HCT116 (cell line): ENCODE measurements around the gene RASL11A.

Experiments used
- CBX3 ChIP-seq: IDR thresholded peaks from 2 replicates; pipeline ENCODE4 v1.6.1; 2012; ENCODE audit warnings: low read depth
- CTCF ChIP-seq, 3 experiments: fragments of 200-600 bp in 1 of 3; sonication (generic) in 1 of 3; IDR thresholded peaks in 2 of 3; conservative IDR thresholded peaks in 1 of 3; 2 replicates each; pipeline ENCODE4 v1.5.1; 2012 to 2017; ENCODE audit warnings: low read depth in 2 of 3, low read length in 2 of 3, antibody characterized with exemption in 1 of 3, borderline replicate concordance in 1 of 3, control low read depth in 1 of 3, mild to moderate bottlenecking in 1 of 3, mixed read lengths in 1 of 3, mixed run types in 1 of 3, moderate library complexity in 1 of 3; ENCODE audit not compliant: insufficient read depth in 1 of 3
- EZH2 ChIP-seq: fragments of 200-600 bp; sonication (generic); IDR thresholded peaks from 2 replicates; pipeline ENCODE4 v1.6.1; 2017; ENCODE audit warnings: antibody characterized with exemption, mixed run types
- POLR2A ChIP-seq: IDR thresholded peaks from 2 replicates; pipeline ENCODE4 v1.7.0; 2011; ENCODE audit warnings: borderline replicate concordance; ENCODE audit not compliant: insufficient read depth, insufficient read length; ENCODE audit errors: extremely low read depth
- POLR2AphosphoS5 ChIP-seq: IDR thresholded peaks from 2 replicates; pipeline ENCODE4 v1.6.1; 2011; ENCODE audit warnings: mild to moderate bottlenecking, low read depth, low read length, moderate library complexity
- YY1 ChIP-seq: IDR thresholded peaks from 2 replicates; pipeline ENCODE4 v1.6.1; 2011; ENCODE audit warnings: low read length, low read depth, moderate library complexity, mild to moderate bottlenecking; ENCODE audit not compliant: insufficient replicate concordance; ENCODE audit errors: extremely low read depth
- TF ChIP-seq, protein P1 (sequence below): IDR thresholded peaks from 2 replicates; pipeline ENCODE4 v1.6.1; 2012
- TF ChIP-seq, protein P2 (sequence below): IDR thresholded peaks from 2 replicates; pipeline ENCODE4 v1.6.1; 2012
- TF ChIP-seq, protein P3 (sequence below): IDR thresholded peaks from 2 replicates; pipeline ENCODE4 v1.6.1; 2011; ENCODE audit warnings: mild to moderate bottlenecking, low read length, moderate library complexity; ENCODE audit not compliant: insufficient replicate concordance; ENCODE audit errors: extremely low read depth

DNA sequence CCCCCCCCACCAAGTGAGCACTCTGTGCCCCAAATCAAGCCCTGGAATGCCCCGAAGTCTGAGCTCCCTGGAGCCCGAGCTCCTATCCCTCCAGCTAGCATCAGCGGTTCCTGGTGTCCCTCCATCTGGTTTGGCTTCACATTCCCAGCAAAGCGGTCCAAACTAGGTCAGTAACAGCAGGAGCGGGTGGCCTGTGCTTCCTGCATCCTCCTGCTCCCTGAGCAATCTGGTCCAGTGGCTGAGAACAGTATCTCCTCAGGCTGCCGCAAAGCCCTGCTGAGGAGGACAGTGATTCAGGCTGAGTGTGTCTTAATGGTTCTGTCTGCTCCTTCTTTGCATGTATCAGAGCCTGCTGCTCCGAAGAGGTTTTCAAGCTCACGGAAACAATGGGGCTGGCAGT is 25.9 kb downstream of the RASL11A start:
- no peak for TF ChIP-seq YY1
- TF ChIP-seq CTCF (IDR thresholded peaks at IDR 0.05 in 2 of 3, conservative IDR thresholded peaks at IDR 0.05 in 1 of 3; ENCODE audit: borderline replicate concordance in 1 of 3, insufficient read depth in 1 of 3, low read depth in 2 of 3, low read length in 2 of 3): no peak
- TF ChIP-seq, protein P1, sequence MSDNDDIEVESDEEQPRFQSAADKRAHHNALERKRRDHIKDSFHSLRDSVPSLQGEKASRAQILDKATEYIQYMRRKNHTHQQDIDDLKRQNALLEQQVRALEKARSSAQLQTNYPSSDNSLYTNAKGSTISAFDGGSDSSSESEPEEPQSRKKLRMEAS: no peak
- no peak for TF ChIP-seq POLR2A
- TF ChIP-seq EZH2: no peak
- no peak for TF ChIP-seq POLR2AphosphoS5
- TF ChIP-seq, protein P2, sequence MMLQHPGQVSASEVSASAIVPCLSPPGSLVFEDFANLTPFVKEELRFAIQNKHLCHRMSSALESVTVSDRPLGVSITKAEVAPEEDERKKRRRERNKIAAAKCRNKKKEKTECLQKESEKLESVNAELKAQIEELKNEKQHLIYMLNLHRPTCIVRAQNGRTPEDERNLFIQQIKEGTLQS: no peak
- no peak for TF ChIP-seq CBX3
- TF ChIP-seq, protein P3, sequence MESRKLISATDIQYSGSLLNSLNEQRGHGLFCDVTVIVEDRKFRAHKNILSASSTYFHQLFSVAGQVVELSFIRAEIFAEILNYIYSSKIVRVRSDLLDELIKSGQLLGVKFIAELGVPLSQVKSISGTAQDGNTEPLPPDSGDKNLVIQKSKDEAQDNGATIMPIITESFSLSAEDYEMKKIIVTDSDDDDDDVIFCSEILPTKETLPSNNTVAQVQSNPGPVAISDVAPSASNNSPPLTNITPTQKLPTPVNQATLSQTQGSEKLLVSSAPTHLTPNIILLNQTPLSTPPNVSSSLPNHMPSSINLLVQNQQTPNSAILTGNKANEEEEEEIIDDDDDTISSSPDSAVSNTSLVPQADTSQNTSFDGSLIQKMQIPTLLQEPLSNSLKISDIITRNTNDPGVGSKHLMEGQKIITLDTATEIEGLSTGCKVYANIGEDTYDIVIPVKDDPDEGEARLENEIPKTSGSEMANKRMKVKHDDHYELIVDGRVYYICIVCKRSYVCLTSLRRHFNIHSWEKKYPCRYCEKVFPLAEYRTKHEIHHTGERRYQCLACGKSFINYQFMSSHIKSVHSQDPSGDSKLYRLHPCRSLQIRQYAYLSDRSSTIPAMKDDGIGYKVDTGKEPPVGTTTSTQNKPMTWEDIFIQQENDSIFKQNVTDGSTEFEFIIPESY: no peak
